HEK293T (cell line): ENCODE measurements around the gene BEST1.

Experiments used
- BHLHE40 ChIP-seq: fragments of 450-650 bp; IDR thresholded peaks from 2 replicates; pipeline ENCODE4 v1.6.1; 2016; ENCODE audit warnings: mild to moderate bottlenecking, moderate library complexity, borderline replicate concordance
- ELF4 ChIP-seq: fragments of 450-650 bp; IDR thresholded peaks from 2 replicates; pipeline ENCODE4 v1.6.1; 2017; ENCODE audit warnings: antibody characterized with exemption
- FOXA1 ChIP-seq: fragments of 450-650 bp; IDR thresholded peaks from 2 replicates; pipeline ENCODE4 v1.6.1; 2016; ENCODE audit warnings: mild to moderate bottlenecking
- HDGF ChIP-seq: fragments of 450-650 bp; IDR thresholded peaks from 2 replicates; pipeline ENCODE4 v1.6.1; 2017; ENCODE audit warnings: antibody characterized with exemption, borderline replicate concordance
- SP1 ChIP-seq: fragments of 450-650 bp; IDR thresholded peaks from 2 replicates; pipeline ENCODE4 v1.6.1; 2017
- SUZ12 ChIP-seq: fragments of 450-650 bp; IDR thresholded peaks from 2 replicates; pipeline ENCODE4 v1.6.1; 2016; ENCODE audit warnings: mild to moderate bottlenecking
- ZNF384 ChIP-seq: fragments of 450-650 bp; IDR thresholded peaks from 2 replicates; pipeline ENCODE4 v1.6.1; 2016
- TF ChIP-seq, protein P1 (sequence below): fragments of 450-650 bp; IDR thresholded peaks from 2 replicates; pipeline ENCODE4 v1.6.1; 2016

DNA sequence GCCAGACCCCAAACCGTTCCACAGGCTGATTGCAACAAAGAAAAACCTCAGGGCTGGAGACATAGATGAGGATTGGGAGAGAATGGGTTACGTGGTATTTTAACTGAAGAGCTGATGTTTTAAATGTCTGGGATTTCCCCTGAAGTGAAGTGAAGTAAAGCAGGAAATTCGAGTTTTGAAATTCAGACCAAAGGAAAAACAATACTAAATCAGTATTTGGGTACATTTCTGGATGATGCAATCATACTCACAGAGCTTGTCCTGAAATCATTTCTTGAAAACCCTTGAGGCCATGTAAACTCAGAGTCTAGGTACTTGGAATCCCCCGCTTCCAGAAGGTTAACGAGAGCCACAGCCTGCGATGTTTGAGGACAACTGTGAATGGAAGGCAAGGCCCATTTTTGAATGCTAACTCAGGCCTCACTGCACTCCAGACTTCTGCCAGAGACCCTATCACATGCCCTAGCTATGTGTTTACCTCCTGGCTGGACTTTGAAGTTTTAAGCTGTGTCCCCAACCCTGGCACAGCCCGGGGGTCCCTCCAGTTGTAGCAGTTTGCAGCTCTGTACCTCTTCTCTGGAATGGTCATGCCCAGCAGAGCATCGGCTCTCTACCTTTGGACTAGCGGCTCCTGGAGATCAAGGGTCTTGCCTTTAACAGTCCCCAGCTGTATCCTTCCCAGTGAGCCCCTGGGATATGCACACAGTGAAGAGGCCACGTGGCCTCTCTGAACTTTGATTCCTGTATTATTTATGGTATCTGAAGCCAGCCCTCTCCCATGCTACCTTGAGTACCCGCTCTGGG, 22.7 kb downstream of the BEST1 start:
- TF ChIP-seq HDGF (no peak), FOXA1 (no peak), SUZ12 (no peak), SP1 (no peak), ZNF384 (no peak), BHLHE40 (no peak), ELF4 (no peak)
- TF ChIP-seq, protein P1, sequence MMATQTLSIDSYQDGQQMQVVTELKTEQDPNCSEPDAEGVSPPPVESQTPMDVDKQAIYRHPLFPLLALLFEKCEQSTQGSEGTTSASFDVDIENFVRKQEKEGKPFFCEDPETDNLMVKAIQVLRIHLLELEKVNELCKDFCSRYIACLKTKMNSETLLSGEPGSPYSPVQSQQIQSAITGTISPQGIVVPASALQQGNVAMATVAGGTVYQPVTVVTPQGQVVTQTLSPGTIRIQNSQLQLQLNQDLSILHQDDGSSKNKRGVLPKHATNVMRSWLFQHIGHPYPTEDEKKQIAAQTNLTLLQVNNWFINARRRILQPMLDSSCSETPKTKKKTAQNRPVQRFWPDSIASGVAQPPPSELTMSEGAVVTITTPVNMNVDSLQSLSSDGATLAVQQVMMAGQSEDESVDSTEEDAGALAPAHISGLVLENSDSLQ, result no peak
